ENCODE results near the gene MT1F. TPM values are rescaled to one million over a fixed set of nuclear protein-coding genes. Genes with fewer than 3 reads are reported as not detected.

Gene MT1F
- total RNA-seq, 1 experiment from 2014 or later = 2.4 TPM

DNA sequence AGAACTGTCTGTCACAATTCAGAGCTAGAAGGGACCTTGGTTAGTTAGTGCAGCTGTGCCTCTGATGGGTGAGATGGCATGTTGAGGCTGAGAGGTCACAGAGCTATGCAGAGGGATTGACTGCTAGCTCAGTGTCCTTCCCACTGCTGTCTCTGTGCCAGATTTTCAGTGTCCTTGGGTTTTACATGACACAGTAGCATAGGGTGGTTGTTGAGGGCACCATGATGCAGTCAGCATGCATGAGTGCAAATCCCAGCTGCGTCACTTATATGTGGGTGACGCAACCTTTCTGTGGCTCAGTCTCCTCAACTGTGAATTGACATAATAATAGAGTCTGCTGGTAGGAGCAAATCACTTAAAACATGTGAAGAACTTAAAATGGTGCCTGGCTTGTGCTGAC, 16.6 kb upstream of the MT1F start:
- Mint-ChIP-seq H3K4me1 (ENCODE audit: insufficient read depth, unreplicated experiment) (peaks cover 12% of the 10 kb centered on the region), H3K27ac (ENCODE audit: low read depth, unreplicated experiment) (no peak overlapping the region), H3K4me3 (ENCODE audit: unreplicated experiment) (no peak overlapping the region), H3K9me3 (ENCODE audit: unreplicated experiment) (no peaks in the 10 kb centered on the region), H3K36me3 (ENCODE audit: insufficient read depth, unreplicated experiment) (no peaks in the 10 kb centered on the region), H3K27me3 (ENCODE audit: insufficient read depth, unreplicated experiment) (no peaks in the 10 kb centered on the region)
- no peak for DNase-seq (ENCODE audit: unreplicated experiment)
- CTCF ChIA-PET = interaction anchor here (0.6 to 1.0 kb wide), 2 partner anchors 15 to 39 kb away, joined by 3 read pairs; no protein-coding TSS in a partner anchor
- TF ChIP-seq, protein P1, sequence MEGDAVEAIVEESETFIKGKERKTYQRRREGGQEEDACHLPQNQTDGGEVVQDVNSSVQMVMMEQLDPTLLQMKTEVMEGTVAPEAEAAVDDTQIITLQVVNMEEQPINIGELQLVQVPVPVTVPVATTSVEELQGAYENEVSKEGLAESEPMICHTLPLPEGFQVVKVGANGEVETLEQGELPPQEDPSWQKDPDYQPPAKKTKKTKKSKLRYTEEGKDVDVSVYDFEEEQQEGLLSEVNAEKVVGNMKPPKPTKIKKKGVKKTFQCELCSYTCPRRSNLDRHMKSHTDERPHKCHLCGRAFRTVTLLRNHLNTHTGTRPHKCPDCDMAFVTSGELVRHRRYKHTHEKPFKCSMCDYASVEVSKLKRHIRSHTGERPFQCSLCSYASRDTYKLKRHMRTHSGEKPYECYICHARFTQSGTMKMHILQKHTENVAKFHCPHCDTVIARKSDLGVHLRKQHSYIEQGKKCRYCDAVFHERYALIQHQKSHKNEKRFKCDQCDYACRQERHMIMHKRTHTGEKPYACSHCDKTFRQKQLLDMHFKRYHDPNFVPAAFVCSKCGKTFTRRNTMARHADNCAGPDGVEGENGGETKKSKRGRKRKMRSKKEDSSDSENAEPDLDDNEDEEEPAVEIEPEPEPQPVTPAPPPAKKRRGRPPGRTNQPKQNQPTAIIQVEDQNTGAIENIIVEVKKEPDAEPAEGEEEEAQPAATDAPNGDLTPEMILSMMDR (IDR thresholded peaks at IDR 0.05; ENCODE audit: unreplicated experiment) = no peak
- POLR2A ChIA-PET = interaction anchor here (0.6 to 2.5 kb wide), 6 partner anchors 8 to 123 kb away, joined by 3 to 14 read pairs (median 6); partner anchors contain the start of genes MT1E and MT1X
- BruUV-seq (replicated peaks) = no TSS peak
- intact Hi-C loops (cut with micrococcal nuclease) = loop anchor here (5.0 kb wide), 2 partner anchors 34 to 129 kb away; partner anchors contain the start of gene MT2A

DNA sequence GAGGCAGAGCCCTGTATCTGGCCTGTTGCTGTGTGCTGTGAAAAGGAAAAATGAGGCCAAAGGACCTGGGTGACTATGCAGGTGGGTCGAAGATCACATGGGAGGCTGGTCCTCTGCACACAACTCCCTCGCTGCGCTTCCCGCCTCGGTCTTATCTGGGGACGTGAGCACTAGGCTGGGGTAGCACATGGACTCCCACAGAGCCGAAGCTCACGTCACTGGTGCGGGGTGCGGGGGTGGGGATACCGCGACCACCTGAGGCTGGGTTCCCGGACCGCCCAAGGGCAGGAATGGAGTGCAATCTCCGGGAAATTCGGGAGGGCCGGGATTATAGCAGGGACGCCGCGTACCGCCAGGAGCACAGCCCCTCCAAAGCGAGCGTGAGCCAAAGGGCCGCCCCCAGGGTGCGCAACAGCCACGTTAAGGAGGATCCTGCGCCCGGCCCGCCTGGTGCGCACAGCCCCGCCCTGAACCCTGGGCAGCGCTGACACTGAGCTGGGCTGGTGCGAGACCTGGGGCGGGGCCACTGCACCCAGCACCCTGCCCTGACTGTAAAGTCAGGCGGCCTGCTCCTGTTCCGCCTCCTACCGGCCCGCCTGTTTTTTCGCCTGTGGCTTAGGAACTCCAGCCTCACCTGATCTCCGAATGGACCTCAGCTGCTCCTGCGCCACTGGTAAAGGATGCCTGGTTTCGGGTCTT, 14.5 kb upstream of the MT1F start:
- TF ChIP-seq, protein P1 (IDR thresholded peaks at IDR 0.05; ENCODE audit: unreplicated experiment) = peak; percentile 62
- BruUV-seq (replicated peaks) = no TSS peak
- DNase-seq (ENCODE audit: unreplicated experiment) = peak; percentile 86
- Mint-ChIP-seq H3K4me3 (ENCODE audit: unreplicated experiment) (peak overlapping the region; percentile 25), H3K9me3 (ENCODE audit: unreplicated experiment) (no peaks in the 10 kb centered on the region), H3K27ac (ENCODE audit: low read depth, unreplicated experiment) (no peak overlapping the region), H3K36me3 (ENCODE audit: insufficient read depth, unreplicated experiment) (no peaks in the 10 kb centered on the region), H3K4me1 (ENCODE audit: insufficient read depth, unreplicated experiment) (peaks cover 3% of the 10 kb centered on the region), H3K27me3 (ENCODE audit: insufficient read depth, unreplicated experiment) (no peaks in the 10 kb centered on the region)
- ChIA-PET POLR2A (interaction anchor here (0.5 to 2.8 kb wide), 12 partner anchors 12 to 801 kb away, joined by 3 to 27 read pairs (median 4); partner anchors contain the start of genes MT1E, MT1F, MT1X and MT2A), CTCF (interaction anchor here (0.6 to 1.8 kb wide), 12 partner anchors 9 to 150 kb away, joined by 3 to 5 read pairs (median 4); partner anchors contain the start of genes MT1E and MT3)
- intact Hi-C loops (cut with micrococcal nuclease) = loop anchor here (1.0 to 5.0 kb wide), 3 partner anchors 36 to 131 kb away; partner anchors contain the start of gene MT2A

DNA sequence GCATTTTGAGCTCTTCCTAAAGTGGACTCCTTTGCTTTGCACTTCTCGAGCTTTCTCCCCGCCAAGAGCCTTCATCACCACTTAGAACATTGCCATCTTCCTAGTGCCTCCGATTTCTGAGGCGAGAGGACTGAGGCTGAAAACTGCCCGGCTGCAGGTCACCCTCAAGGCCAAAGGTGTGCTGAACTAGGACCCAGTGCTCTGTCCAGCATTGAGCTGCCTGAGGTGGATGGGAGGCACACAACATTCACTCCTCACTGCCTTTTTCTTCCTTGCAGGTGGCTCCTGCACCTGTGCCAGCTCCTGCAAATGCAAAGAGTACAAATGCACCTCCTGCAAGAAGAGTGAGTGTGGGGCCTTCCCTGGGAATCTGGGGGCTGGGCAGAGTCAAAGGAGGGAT, 13.9 kb upstream of the MT1F start:
- no peaks in the 10 kb centered on the region for H3K36me3 Mint-ChIP-seq (ENCODE audit: insufficient read depth, unreplicated experiment)
- intact Hi-C loops (cut with micrococcal nuclease) = loop anchor here (1.0 to 5.0 kb wide), 3 partner anchors 37 to 132 kb away; partner anchors contain the start of gene MT2A
- H3K4me3 Mint-ChIP-seq (ENCODE audit: unreplicated experiment) = peak overlapping the region; percentile 25
- ChIA-PET POLR2A (interaction anchor here (0.5 to 2.8 kb wide), 12 partner anchors 13 to 801 kb away, joined by 3 to 27 read pairs (median 4); partner anchors contain the start of genes MT1E, MT1F, MT1X and MT2A), CTCF (interaction anchor here (0.6 to 1.8 kb wide), 12 partner anchors 9 to 151 kb away, joined by 3 to 7 read pairs (median 4); partner anchors contain the start of genes MT1E and MT3)
- no peaks in the 10 kb centered on the region for H3K27me3 Mint-ChIP-seq (ENCODE audit: insufficient read depth, unreplicated experiment)
- no peak overlapping the region for H3K27ac Mint-ChIP-seq (ENCODE audit: low read depth, unreplicated experiment)
- TF ChIP-seq, protein P1 (IDR thresholded peaks at IDR 0.05; ENCODE audit: unreplicated experiment) = no peak
- DNase-seq (ENCODE audit: unreplicated experiment) = no peak
- BruUV-seq (replicated peaks) = no TSS peak
- no peaks in the 10 kb centered on the region for H3K9me3 Mint-ChIP-seq (ENCODE audit: unreplicated experiment)
- peaks cover 3% of the 10 kb centered on the region for H3K4me1 Mint-ChIP-seq (ENCODE audit: insufficient read depth, unreplicated experiment)

DNA sequence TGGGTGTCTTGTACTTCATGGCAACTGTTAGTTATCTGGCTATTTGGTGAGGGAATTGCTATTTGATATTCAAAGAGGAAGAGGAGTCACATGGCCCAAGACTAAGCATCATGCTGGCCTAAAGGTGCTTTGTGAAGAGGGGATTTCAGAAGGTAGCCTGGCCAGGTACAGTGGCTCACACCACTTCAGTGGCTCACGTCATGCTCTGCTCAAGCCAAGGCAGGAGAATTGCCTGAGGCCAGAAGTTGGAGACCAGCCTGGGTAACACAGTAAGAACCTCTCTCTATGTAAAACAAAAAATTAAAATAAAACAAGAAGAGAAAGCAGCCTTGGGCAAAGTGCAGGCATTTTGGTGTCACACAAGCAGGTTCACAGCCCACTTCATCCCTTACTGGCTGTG, 12.4 kb upstream of the MT1F start:
- Mint-ChIP-seq H3K27me3 (ENCODE audit: insufficient read depth, unreplicated experiment) (no peaks in the 10 kb centered on the region), H3K27ac (ENCODE audit: low read depth, unreplicated experiment) (no peak overlapping the region), H3K4me3 (ENCODE audit: unreplicated experiment) (no peak overlapping the region), H3K9me3 (ENCODE audit: unreplicated experiment) (no peaks in the 10 kb centered on the region), H3K4me1 (ENCODE audit: insufficient read depth, unreplicated experiment) (peaks cover 3% of the 10 kb centered on the region), H3K36me3 (ENCODE audit: insufficient read depth, unreplicated experiment) (no peaks in the 10 kb centered on the region)
- ChIA-PET CTCF (interaction anchor here (0.7 kb wide), 1 partner anchor 132 kb away, joined by 4 read pairs; no protein-coding TSS in a partner anchor), POLR2A (interaction anchor here (1.3 to 2.5 kb wide), 4 partner anchors 17 to 39 kb away, joined by 3 to 9 read pairs (median 4); partner anchors contain the start of gene MT1E)
- intact Hi-C loops (cut with micrococcal nuclease) = no loop called here
- no peak for DNase-seq (ENCODE audit: unreplicated experiment)
- TF ChIP-seq, protein P1 (IDR thresholded peaks at IDR 0.05; ENCODE audit: unreplicated experiment) = no peak
- BruUV-seq (replicated peaks) = no TSS peak

Data from MCF 10A (cell line).